ENCODE results near the gene HLA-F. TPM values are rescaled to one million over a fixed set of nuclear protein-coding genes. Genes with fewer than 3 reads are reported as not detected.

HLA-F gene
- total and polyA plus RNA-seq, 5 donors from 2014 or later: 302 to 1,143 (median 457) TPM

- Histone ChIP-seq H3K4me1 (ENCODE audit: control insufficient read depth, insufficient read depth, low read length, poor library complexity, severe bottlenecking) (peaks cover 54% of the 10 kb centered on the region), H3K36me3 (ENCODE audit: control insufficient read depth, insufficient read depth, low read length) (peaks cover 43% of the 10 kb centered on the region), H3K27me3 (ENCODE audit: control insufficient read depth, insufficient read depth, low read length) (no peaks in the 10 kb centered on the region), H3K27ac (ENCODE audit: insufficient read depth, low read length, poor library complexity, severe bottlenecking) (peak overlapping the region; percentile 98), H3K4me3 (ENCODE audit: low read depth, low read length) (peak overlapping the region; percentile 91), H3K9me3 (ENCODE audit: control insufficient read depth in 2 of 2, low read length in 2 of 2) (no peaks in the 10 kb centered on the region)
- H3K9me3 Mint-ChIP-seq: no peaks in the 10 kb centered on the region
- H3K4me1 Mint-ChIP-seq: peaks cover 29 to 85% (median 50%) of the 10 kb centered on the region in 4 donors
- H3K36me3 Mint-ChIP-seq: peaks cover 42% of the 10 kb centered on the region
- peak overlapping the region; percentile 92 to 100 (median 96) for H3K4me3 Mint-ChIP-seq
- no peaks in the 10 kb centered on the region for H3K27me3 Mint-ChIP-seq
- no peak for ATAC-seq (ENCODE audit: low read depth in 2 of 2)
- peak overlapping the region; percentile 86 to 96 (median 92) for H3K27ac Mint-ChIP-seq
- DNase-seq: no peak
Measured at GRCh38 chr6:29726001-29726400, 2.8 kb downstream of the HLA-F start.

GRCh38 chr6:29726571-29727194 lies 3.4 kb downstream of the HLA-F start:
- H3K27me3 ChIP-seq (ENCODE audit: control insufficient read depth, insufficient read depth, low read length): no peaks in the 10 kb centered on the region
- peaks cover 42% of the 10 kb centered on the region for H3K36me3 Mint-ChIP-seq
- DNase-seq (no peak), ATAC-seq (ENCODE audit: low read depth in 2 of 2) (no peak)
- H3K4me3 ChIP-seq (ENCODE audit: low read depth, low read length): peak overlapping the region; percentile 91
- peaks cover 43% of the 10 kb centered on the region for H3K36me3 ChIP-seq (ENCODE audit: control insufficient read depth, insufficient read depth, low read length)
- no peaks in the 10 kb centered on the region for H3K27me3 Mint-ChIP-seq
- peaks cover 30 to 87% (median 50%) of the 10 kb centered on the region in 4 donors for H3K4me1 Mint-ChIP-seq
- peak overlapping the region in 2 of 3 donors; percentile 57 to 76 for H3K27ac Mint-ChIP-seq
- peak overlapping the region; percentile 75 to 100 (median 92) for H3K4me3 Mint-ChIP-seq
- H3K9me3 ChIP-seq (ENCODE audit: control insufficient read depth in 2 of 2, low read length in 2 of 2): no peaks in the 10 kb centered on the region
- peak overlapping the region; percentile 44 for H3K27ac ChIP-seq (ENCODE audit: insufficient read depth, low read length, poor library complexity, severe bottlenecking)
- peaks cover 54% of the 10 kb centered on the region for H3K4me1 ChIP-seq (ENCODE audit: control insufficient read depth, insufficient read depth, low read length, poor library complexity, severe bottlenecking)
- H3K9me3 Mint-ChIP-seq: no peaks in the 10 kb centered on the region

GRCh38 chr6:29727637-29728036 lies 4.4 kb downstream of the HLA-F start:
- H3K27ac ChIP-seq (ENCODE audit: insufficient read depth, low read length, poor library complexity, severe bottlenecking): peak overlapping the region; percentile 44
- peaks cover 51% of the 10 kb centered on the region for H3K4me1 ChIP-seq (ENCODE audit: control insufficient read depth, insufficient read depth, low read length, poor library complexity, severe bottlenecking)
- H3K36me3 ChIP-seq (ENCODE audit: control insufficient read depth, insufficient read depth, low read length): peaks cover 43% of the 10 kb centered on the region
- ATAC-seq (ENCODE audit: low read depth in 2 of 2) (no peak), DNase-seq (no peak)
- peaks cover 30 to 81% (median 49%) of the 10 kb centered on the region in 4 donors for H3K4me1 Mint-ChIP-seq
- peak overlapping the region in 3 of 4 donors; percentile 32 to 100 (median 95) for H3K4me3 Mint-ChIP-seq
- no peaks in the 10 kb centered on the region for H3K27me3 Mint-ChIP-seq
- H3K9me3 Mint-ChIP-seq: no peaks in the 10 kb centered on the region
- peak overlapping the region; percentile 4 to 76 (median 49) for H3K27ac Mint-ChIP-seq
- peak overlapping the region; percentile 17 for H3K4me3 ChIP-seq (ENCODE audit: low read depth, low read length)
- H3K27me3 ChIP-seq (ENCODE audit: control insufficient read depth, insufficient read depth, low read length): no peaks in the 10 kb centered on the region
- H3K36me3 Mint-ChIP-seq: peaks cover 42% of the 10 kb centered on the region
- H3K9me3 ChIP-seq (ENCODE audit: control insufficient read depth in 2 of 2, low read length in 2 of 2): no peaks in the 10 kb centered on the region

GRCh38 chr6:29728173-29728874 lies 5.1 kb downstream of the HLA-F start:
- DNase-seq (no peak), ATAC-seq (ENCODE audit: low read depth in 2 of 2) (no peak)
- H3K4me3 Mint-ChIP-seq: peak overlapping the region in 2 of 4 donors; percentile 84 to 100
- H3K27me3 ChIP-seq (ENCODE audit: control insufficient read depth, insufficient read depth, low read length): no peaks in the 10 kb centered on the region
- H3K4me3 ChIP-seq (ENCODE audit: low read depth, low read length): peak overlapping the region; percentile 17
- peaks cover 30 to 75% (median 46%) of the 10 kb centered on the region in 4 donors for H3K4me1 Mint-ChIP-seq
- H3K27ac ChIP-seq (ENCODE audit: insufficient read depth, low read length, poor library complexity, severe bottlenecking): peak overlapping the region; percentile 62
- peak overlapping the region; percentile 39 to 54 (median 48) for H3K27ac Mint-ChIP-seq
- H3K27me3 Mint-ChIP-seq: no peaks in the 10 kb centered on the region
- H3K36me3 Mint-ChIP-seq: peaks cover 42% of the 10 kb centered on the region
- peaks cover 43% of the 10 kb centered on the region for H3K36me3 ChIP-seq (ENCODE audit: control insufficient read depth, insufficient read depth, low read length)
- H3K4me1 ChIP-seq (ENCODE audit: control insufficient read depth, insufficient read depth, low read length, poor library complexity, severe bottlenecking): peaks cover 48% of the 10 kb centered on the region
- no peaks in the 10 kb centered on the region for H3K9me3 Mint-ChIP-seq
- no peaks in the 10 kb centered on the region for H3K9me3 ChIP-seq (ENCODE audit: control insufficient read depth in 2 of 2, low read length in 2 of 2)

DNA sequence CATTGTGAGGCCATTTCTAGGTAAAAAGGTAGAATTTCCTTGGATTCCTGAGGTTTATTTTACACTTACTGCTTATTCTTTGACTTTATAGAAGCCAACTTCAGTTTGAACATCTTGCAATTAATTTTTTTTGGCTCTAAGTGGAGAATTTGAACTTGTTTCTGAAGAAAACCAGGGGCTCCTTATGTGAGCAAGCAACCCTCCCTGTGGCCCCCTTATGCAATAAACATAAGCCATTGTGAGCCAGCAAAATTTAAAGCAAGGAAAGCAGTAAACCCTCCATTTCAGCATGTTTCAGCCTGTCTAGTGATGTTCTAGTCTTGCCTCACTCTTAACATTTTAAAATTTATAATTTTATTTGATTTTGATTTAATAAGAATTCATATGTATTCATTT lies 5.6 kb downstream of the HLA-F start:
- peak overlapping the region; percentile 62 for H3K27ac ChIP-seq (ENCODE audit: insufficient read depth, low read length, poor library complexity, severe bottlenecking)
- H3K4me3 Mint-ChIP-seq: peak overlapping the region in 2 of 4 donors; percentile 84 to 100
- H3K9me3 ChIP-seq (ENCODE audit: control insufficient read depth in 2 of 2, low read length in 2 of 2): no peaks in the 10 kb centered on the region

GRCh38 chr6:29729774-29730328 lies 6.6 kb downstream of the HLA-F start:
- no peak overlapping the region for H3K4me3 ChIP-seq (ENCODE audit: low read depth, low read length)
- Mint-ChIP-seq H3K9me3 (no peaks in the 10 kb centered on the region), H3K27me3 (no peaks in the 10 kb centered on the region), H3K27ac (peak overlapping the region in 2 of 3 donors; percentile 28 to 54), H3K4me3 (peak overlapping the region in 1 of 4 donors; percentile 12), H3K4me1 (peaks cover 30 to 71% (median 49%) of the 10 kb centered on the region in 4 donors), H3K36me3 (peaks cover 33% of the 10 kb centered on the region)
- H3K36me3 ChIP-seq (ENCODE audit: control insufficient read depth, insufficient read depth, low read length): peaks cover 35% of the 10 kb centered on the region
- H3K9me3 ChIP-seq (ENCODE audit: control insufficient read depth in 2 of 2, low read length in 2 of 2): no peaks in the 10 kb centered on the region
- H3K27me3 ChIP-seq (ENCODE audit: control insufficient read depth, insufficient read depth, low read length): no peaks in the 10 kb centered on the region
- DNase-seq: no peak
- no peak for ATAC-seq (ENCODE audit: low read depth in 2 of 2)
- peaks cover 41% of the 10 kb centered on the region for H3K4me1 ChIP-seq (ENCODE audit: control insufficient read depth, insufficient read depth, low read length, poor library complexity, severe bottlenecking)
- peak overlapping the region; percentile 62 for H3K27ac ChIP-seq (ENCODE audit: insufficient read depth, low read length, poor library complexity, severe bottlenecking)

More for the DNA sequence above, 5.6 kb downstream of the HLA-F start:
- Histone ChIP-seq H3K4me1 (ENCODE audit: control insufficient read depth, insufficient read depth, low read length, poor library complexity, severe bottlenecking) (peaks cover 48% of the 10 kb centered on the region), H3K4me3 (ENCODE audit: low read depth, low read length) (no peak overlapping the region), H3K36me3 (ENCODE audit: control insufficient read depth, insufficient read depth, low read length) (peaks cover 43% of the 10 kb centered on the region), H3K27me3 (ENCODE audit: control insufficient read depth, insufficient read depth, low read length) (no peaks in the 10 kb centered on the region)
- no peaks in the 10 kb centered on the region for H3K27me3 Mint-ChIP-seq
- H3K36me3 Mint-ChIP-seq: peaks cover 42% of the 10 kb centered on the region
- ATAC-seq (ENCODE audit: low read depth in 2 of 2) (no peak), DNase-seq (no peak)
- no peaks in the 10 kb centered on the region for H3K9me3 Mint-ChIP-seq
- H3K4me1 Mint-ChIP-seq: peaks cover 30 to 75% (median 46%) of the 10 kb centered on the region in 4 donors
- peak overlapping the region; percentile 39 to 54 (median 48) for H3K27ac Mint-ChIP-seq

DNA sequence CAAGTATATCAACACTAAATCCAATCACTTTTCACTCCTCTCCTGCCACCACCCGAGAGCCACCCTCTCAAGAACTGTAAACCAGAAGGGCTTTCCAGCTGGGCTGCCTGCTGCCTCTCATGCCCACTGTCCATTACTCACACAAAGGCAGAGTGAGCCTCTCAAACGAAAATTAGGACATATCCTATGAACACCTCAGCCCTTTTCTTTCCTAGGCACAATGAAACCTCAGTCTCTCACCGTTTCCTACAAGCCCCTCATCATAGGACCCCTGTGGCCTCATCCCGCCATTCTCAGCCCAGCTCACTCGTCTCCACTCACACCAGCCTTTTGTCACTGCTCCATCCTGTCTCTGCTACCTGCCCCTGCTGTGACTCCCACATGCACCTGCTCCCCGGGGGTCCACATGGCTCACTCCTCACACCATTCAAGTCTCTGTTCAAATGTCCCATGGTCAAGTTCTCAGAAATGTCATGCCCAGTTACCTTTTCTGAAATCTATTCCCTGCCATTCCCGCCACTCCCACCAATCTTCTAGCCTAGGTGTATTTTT lies 7.4 kb downstream of the HLA-F start:
- Mint-ChIP-seq H3K4me1 (peaks cover 30 to 63% (median 45%) of the 10 kb centered on the region in 4 donors), H3K4me3 (peak overlapping the region in 2 of 4 donors; percentile 12 to 13), H3K27ac (peak overlapping the region; percentile 54 to 95 (median 88)), H3K9me3 (no peaks in the 10 kb centered on the region), H3K36me3 (peaks cover 27% of the 10 kb centered on the region), H3K27me3 (no peaks in the 10 kb centered on the region)
- Histone ChIP-seq H3K27me3 (ENCODE audit: control insufficient read depth, insufficient read depth, low read length) (no peaks in the 10 kb centered on the region), H3K36me3 (ENCODE audit: control insufficient read depth, insufficient read depth, low read length) (peaks cover 28% of the 10 kb centered on the region), H3K4me1 (ENCODE audit: control insufficient read depth, insufficient read depth, low read length, poor library complexity, severe bottlenecking) (peaks cover 33% of the 10 kb centered on the region), H3K27ac (ENCODE audit: insufficient read depth, low read length, poor library complexity, severe bottlenecking) (no peak overlapping the region), H3K4me3 (ENCODE audit: low read depth, low read length) (no peak overlapping the region), H3K9me3 (ENCODE audit: control insufficient read depth in 2 of 2, low read length in 2 of 2) (no peaks in the 10 kb centered on the region)
- DNase-seq: no peak
- ATAC-seq (ENCODE audit: low read depth in 2 of 2): no peak
